CD4-positive, alpha-beta T cell treated with Interferon alpha-2 for 1 hour (primary cell): ENCODE data around the gene ZNF322.

ENCODE experiments used
- DNase-seq, 2 donors: peaks; one replicate each; pipeline ENCODE4 v3.0.0-alpha.2; 2020 to 2022

The ZNF322 gene

DNA sequence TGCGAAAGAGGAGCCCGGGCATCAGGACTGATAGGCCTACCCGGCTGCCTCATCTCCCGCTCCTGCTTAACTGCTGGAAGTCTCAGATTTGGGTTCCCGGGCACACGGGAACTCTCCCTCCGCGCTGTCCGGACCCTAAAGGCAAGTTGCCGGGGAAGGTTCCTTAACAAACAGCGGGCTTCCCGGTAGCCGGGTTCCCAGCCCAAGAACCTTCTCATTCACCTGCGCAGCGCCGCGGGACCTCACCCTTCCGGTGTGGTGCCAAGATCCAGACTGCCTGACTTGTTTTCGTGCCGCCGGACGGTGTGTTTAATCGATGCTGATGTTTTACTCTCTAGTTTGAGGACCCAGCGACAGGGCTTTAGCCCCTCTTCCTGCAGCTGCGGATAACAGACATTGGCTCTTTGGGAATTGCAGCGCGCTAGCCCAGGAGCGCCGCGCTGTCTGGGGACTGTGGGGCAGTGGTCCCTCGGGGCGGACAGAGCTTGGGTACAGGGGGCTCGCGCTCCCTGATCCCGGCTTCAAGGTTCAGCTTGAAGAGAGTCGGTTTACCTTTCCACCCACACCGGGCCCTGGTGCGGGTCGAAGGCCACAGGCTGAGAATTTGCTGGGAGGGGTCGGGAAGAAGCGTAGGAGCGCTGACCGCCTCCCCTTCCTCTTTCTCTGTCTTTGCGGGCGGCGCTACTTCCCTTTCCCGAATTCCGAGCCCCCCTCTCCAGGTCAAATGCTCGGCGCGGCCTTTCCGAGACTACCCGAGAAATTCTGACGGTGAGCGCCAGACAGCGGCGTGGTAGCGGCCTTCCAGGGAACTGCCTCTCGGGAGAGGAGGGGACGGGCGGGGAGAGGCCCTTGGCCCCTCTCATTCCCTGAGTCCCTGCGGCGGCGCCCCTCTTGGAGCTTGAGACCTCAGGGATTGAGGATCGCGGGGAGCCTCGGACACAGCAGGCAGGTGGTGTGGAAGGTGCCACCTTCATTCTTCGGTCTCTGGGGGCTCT, 45.6 kb downstream of the ZNF322 start:
- peak; percentile 9 to 25 for DNase-seq

DNA sequence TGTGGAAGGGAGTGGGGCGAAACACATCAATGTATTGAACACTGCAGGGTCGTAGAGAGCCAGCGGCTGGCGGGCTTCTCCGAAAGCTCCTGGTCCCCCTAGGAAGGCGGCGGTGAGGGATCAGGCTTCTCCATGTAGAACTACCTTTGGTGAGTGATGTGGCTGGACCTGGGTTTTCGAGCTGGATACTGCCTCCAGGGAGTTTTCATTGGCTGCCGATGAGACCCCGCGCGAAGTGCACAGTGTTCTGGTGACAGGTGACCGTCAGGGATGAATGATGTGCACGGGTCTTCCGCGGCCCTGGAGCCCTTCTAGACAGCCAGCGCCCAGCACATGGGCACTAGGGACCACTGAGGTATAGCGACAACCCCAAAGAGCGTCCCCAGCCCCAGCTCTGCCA, 46.3 kb downstream of the ZNF322 start:
- no peak for DNase-seq

DNA sequence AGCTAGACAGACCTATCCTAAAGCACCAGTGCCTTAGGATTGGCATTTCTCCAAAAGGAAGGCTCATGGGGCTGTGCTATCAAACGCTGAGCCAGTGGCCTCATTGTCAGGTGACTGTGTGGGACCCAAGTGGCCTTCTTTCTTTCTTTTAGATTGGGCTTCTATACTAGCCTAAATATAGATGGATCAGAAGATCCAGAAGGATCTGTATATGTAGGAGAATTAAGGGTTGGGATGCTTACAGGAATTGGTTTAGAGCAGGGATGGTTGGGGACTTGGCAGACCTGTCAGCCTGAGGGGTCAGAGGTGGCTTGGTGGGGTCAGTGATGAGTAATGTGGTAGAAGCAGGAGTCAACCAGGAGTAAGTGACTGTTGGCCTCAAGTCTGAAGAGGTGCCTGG, 47.9 kb downstream of the ZNF322 start:
- no peak for DNase-seq

DNA sequence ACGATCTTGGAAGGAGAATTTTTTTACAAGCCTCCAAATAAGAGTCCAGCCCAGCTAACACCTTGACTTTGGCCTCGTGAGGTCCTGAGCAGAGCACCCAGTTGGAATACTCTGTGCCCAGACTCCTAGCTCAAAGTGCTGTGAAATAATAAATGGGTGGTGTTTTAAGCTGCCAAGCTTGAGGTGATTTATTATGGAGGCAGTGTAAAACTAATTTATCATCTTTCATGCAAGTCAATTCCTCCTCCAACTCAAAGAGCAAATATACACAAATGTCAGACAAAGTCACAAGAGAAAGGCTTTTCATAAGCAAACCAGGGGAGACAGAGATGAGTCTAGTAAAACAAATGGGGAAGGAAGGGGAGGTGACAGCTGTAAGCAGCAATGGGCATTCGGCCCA, 50.1 kb downstream of the ZNF322 start:
- no peak for DNase-seq

DNA sequence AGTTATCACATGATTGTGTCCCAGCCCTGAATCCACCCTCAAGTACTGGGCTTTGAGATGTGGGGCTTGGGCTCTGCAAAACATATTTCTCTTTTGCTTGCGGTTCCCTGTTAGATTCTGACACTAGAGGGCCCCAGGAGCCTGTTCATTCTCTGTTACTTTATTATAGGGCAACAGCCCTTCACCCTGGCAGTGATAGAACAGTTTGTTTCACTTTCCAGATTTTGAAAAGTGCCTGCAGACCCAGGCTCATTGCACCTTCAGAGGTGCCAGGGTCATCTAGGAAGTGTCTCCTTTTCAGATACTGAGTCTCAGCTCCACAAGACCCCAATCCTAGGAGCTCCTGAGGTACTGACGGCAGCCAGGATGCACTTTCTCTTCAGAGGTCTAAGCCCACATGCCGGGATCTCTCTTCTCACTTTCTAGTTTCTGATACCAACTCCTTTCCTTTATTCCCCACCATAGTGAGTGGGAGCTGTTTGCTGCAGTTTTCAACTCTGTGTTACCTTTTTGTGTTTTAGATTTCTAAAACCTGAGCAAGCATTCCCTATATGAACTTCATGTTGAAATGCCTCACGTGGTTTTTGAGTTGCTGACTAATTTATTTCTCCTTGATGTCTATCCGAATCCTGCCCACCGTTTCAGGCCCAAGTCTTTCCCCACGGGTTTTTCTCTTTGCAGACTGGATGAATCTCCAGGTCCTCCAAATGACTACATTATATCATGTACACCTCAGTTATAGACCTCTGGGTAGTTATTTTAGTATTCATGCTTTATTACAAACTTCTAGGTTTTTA, 51.9 kb downstream of the ZNF322 start:
- peak; percentile 51 to 80 for DNase-seq

DNA sequence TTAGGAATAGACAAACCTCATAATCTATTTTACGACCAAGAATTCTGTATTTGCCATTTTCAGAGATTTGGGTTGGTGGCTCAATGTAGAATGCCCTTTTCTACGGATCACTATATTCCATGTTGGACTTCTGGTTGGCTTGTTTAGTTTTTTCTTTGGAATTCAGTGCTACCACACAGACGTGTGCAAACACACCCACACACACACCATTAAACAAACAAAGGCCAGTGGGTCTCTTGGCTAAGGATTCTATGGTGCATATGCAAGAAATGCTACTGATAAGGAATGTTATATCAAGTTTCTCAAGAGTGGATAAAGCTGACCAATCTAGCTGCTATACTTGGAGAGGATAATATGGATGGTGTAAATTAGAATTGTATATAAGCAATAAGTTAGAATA, 54.7 kb downstream of the ZNF322 start:
- DNase-seq = no peak

DNA sequence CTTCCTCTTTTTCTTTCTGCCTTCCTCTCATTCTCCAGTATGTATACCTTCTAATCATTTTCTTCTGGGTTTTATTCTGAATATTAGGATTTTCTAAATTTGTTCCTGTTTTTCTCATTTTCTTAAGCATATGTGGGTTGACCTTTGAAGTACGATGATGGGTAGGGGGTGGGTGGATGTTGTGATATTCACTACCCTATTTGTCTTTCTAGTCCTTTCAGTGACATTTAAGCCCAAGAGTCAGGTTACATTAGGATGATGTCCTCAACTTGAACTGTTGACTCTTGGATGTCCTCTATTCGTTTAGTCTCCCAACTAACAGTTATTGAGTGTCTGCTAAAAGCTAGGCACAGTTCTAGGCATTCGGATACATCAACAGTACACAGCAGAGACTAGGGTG, 55.5 kb downstream of the ZNF322 start:
- no peak for DNase-seq

DNA sequence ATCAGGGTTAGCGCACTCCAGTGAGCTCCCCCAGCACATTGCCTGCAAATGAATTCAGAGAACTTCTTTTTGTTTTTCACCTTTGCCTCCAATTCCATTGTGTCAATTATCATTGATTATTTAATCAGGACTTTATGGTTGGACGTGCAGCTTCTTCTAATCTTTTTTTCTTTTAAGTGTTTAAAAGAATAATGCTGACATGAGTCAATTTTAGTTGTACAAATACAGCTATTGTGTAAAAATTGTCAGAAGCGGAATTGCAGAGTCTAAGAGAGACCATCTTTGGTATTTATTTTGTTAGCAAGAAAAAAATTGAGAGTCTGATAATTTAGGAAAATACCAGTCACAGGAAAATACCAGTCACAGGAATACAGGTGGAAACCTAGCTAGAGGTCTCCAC, 57.3 kb downstream of the ZNF322 start:
- no peak for DNase-seq

DNA sequence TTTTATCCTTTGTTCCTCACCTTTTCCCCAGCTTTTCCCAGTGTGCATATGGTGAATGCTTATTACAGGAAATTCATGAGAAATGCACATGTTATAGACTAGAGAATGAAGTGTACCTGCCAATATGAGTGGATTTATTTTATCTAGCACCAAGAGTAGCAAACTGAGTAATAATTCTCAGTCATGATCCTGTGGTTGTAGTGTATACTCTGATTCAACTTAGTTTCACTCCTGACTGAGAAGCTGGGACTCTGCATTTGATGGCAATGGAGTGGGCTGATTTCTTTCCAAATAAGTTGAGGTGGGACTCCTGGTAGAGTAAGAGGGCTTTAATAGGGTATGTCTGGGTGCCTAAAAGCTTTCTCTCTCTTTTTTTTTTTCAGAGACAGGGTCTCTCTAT, 58.8 kb downstream of the ZNF322 start:
- no peak for DNase-seq

DNA sequence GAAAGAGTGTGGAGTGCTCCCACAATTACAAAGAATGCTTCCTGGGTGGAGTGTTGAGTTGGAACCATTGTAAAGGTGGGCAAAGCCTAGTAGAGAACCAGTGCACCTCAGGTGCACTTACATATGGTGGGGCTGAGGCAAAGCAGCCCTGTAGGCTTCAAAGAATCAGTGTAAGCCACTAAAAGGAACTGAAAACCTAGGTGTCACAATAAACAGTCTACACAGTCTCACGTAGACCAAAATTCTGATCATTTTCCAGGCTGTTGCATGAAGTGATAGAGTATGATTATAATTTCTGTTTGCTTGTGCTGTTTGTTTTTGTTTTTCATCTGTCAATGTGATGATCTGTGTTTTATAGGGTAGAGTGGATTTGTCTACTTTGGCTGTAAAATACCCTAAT, 60.0 kb downstream of the ZNF322 start:
- DNase-seq = no peak

DNA sequence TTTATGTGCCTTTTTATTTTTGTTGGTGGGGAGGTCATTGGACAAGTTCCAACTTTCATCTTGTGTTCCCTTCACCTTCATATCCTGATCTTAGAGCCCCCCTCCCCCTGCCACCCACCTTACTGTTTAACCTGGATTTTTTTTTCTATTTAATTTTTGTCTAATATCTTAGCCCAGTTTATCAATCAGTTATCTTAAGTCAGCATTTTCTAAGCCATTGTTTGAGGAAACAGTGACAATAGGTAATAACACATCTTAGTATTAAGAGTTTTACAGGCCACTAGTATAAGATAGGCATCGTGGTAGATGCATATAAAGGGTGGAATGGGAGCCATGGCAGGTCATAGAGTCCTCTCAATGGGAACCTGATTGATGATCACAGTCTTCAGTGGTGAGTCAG, 60.4 kb downstream of the ZNF322 start:
- no peak for DNase-seq

DNA sequence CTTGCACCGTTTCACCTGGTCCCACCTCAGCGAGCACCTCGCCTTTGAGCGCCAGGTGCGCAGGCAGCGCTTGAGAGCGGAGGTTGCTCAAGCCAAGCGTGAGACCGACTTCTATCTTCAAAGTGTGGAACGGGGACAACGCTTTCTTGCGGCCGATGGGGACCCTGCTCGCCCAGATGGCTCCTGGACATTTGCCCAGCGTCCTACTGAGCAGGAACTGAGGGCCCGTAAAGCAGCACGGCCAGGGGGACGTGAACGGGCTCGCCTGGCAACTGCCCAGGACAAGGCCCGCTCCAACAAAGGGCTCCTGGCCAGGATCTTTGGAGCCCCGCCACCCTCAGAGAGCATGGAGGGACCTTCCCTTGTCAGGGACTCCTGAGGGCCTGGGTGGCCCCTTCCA, 61.3 kb downstream of the ZNF322 start:
- DNase-seq = no peak

DNA sequence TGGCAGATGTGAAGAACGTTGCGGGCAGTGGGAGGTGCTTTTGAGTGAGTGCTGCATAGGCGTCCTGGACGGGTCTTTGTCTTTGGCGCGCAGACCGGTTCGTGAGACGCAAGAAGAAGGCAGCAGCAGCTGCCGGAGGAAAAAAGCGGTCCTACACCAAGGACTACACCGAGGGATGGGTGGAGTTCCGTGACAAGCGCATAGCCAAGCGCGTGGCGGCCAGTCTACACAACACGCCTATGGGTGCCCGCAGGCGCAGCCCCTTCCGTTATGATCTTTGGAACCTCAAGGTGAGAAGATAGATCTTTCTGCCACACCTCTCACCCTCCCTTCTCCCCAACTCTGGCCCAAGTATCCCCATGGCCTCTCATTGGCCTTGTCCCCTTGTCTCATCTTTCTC, 61.7 kb downstream of the ZNF322 start:
- no peak for DNase-seq

DNA sequence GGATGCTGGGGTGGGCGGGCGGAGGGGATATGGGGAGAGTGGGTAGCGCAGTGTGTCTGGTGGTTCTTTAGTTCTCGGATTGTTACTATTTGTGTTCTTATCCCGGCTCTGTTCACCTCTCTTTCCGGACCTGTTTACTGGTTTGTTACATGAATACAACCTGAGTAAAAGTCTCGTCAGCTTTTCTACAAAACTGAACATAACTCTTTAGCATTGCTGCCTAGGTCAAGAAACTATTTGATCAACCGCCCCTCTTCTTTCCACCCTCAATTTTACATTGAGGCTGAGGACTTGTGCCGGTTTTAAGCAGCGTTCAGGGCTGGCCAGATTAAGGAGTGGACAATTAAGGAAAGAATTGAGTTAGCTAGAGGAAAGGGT, 62.2 kb downstream of the ZNF322 start:
- no peak for DNase-seq

DNA sequence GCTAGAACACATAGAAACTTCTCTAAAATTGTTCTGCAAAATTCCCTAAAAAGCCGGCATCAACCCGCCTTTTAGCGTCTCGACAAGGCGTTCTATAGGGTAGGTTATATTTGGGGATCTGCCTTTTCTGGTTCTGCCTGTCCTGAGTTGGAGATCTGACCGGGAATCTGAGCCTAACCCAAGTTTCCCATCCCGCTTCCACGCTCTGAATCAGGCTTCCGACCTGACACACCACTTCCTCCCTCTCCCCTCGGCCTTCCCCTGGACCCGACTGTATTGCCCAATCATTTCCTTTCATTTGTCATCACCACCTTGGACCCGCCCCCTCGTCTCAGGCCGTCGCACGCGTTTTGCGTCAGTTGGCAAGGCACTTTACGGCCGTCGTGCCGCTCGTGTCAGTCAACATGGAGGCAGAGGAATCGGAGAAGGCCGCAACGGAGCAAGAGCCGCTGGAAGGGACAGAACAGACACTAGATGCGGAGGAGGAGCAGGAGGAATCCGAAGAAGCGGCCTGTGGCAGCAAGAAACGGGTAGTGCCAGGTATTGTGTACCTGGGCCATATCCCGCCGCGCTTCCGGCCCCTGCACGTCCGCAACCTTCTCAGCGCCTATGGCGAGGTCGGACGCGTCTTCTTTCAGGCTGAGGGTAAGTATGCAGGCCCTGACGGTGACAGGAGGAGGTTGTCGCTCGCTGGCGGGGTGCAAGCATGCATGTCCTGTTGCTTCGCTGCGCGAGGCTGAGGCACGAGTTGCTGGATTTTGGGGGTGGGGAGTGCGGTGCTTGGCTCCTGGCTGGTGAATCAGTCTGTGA, 62.8 kb downstream of the ZNF322 start, which contains the start of gene ABT1:
ABT1 (plus strand) TSS at position 375 of the 810 bp plus-strand sequence; CDS start at position 405, 30 bp downstream.
- DNase-seq = peak; percentile 96 to 98

DNA sequence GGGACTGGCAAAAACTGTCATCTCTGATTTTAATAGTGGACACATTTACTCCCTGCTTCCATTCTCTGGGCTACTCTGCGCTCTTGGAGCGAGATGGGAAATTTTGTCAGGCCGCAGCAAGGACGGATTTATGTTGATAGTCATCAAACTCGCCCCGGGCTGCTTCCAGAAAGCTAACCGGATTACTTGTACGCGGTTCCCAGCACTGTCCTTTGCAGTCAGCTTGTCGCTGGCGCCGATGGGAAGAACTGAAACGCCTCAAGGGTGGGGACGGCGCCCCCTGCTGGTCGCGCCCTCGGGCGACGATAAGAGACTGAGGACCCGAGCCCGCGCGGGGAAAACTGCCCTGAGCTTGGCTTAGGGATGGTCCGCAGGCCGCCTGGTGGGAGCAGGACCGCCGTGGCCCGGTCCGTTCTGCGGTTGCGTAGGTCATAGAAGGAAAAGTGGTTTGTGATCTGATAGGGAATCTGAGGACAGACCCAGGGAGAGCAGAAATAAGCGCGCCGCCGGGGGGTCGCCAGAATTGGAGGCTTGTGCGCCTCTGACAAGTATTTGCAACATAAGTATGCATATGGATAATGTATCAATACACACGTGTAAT, 63.8 kb downstream of the ZNF322 start:
- DNase-seq = peak; percentile 83 to 87

DNA sequence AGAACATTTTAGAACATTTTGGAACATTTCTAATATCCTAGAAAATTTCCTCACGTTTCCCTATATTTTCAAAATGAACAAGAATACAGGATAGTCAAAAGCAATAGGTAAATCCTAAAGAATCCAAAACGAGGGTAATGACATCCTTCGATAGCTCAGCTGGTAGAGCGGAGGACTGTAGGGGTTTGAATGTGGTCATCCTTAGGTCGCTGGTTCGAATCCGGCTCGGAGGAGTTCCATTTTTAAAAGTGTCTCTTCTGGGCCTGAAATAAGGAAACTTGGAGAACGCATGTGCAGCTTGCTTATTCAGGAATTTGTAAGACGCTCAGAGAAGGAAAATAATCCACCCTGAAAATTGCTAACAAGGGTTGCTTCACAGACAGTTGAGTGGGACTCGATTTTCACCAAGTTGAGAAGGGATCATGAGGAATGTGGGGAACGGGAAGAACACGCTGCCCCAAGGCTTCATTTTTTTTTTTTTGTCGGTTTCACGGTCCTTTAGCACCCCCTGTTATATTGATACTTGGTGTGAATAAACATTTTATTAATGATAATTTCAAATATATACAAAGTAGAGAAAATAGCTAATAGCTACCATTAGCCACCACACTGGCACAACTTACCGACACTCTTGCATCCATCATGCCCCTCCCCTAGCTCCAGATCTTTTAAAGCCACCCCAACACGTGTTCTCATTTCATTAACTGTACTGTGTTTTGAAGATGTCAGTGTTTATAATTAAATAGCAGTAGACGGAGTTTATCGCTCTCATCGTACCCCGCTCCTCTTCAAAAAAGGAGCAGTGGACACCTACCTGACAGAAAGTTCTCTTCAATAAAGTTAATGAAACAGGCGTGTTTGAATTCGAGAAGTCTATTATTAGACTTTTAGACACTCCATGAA, 64.6 kb downstream of the ZNF322 start:
- peak in 1 of 2 donors; percentile 42 for DNase-seq

DNA sequence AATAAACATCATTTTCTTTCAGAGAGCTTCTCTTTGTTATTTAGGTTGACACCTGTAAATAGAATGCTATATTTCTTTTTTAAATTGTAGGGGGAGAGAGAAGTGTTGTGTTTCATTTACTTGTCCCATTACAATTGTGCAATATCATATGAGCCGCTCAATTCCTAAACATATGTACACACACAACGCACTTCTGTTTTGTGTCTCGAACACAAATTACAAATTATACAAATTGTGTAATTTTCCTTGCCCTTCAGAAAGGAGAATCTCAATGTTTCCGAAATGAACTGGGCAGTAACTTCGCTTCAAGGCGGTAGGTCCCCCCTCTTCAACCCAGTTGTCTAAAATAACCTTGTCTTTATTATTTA, 65.4 kb downstream of the ZNF322 start:
- no peak for DNase-seq

DNA sequence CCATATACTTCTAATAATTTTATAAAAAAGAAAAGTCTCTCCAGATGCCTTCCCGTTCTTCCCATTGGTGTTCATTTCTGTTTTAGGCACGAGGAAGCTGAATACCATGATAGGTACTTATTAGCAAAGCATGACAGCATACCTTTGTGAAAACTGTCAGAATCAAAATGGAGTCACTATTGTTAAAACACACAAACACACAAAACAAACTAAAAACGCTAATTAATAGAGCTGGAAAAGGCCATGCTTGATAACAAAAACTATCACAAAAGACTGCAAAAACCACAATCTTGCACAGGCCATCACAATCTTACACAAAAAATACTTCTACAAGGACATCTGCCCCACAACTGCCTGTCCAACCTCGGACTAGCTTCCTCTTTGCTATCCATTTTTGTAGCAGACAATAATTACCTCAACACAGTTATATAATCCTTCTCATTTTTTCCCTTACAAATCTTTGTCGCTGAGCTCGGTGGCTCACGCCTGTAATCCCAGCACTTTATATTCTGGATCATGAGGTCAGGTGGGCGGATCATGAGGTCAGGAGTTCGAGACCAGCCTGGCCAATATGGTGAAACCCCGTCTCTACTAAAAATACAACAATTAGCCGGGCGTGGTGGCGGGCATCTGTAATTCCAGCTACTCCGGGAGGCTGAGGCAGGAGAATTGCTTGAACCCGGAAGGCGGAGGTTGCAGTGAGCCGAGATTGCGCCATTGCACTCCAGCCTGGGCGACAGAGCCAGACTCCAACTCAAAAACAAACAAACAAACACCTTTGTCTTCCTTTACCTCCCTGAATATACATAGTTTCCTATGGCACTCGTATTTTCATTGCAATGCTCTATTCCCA, 66.0 kb downstream of the ZNF322 start:
- no peak for DNase-seq

DNA sequence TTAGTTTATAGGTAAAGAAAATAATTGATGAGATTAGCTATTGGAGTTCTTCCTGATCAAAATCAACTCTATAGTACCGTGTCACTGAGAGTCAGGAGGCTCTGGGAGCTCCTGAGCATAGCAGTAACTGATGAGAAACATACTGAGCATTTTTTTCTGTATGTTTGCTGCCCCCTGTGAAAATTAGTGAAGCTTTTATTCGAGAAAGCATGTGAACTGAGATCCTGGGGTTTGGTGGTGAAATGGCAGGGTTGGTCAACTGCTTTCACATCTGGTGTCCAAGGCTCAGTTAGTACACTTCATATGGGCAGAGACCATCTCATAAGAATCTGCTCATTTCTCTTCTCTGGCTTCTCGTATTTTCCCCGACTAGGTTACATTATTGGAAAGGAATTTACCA, 66.9 kb downstream of the ZNF322 start:
- no peak for DNase-seq

DNA sequence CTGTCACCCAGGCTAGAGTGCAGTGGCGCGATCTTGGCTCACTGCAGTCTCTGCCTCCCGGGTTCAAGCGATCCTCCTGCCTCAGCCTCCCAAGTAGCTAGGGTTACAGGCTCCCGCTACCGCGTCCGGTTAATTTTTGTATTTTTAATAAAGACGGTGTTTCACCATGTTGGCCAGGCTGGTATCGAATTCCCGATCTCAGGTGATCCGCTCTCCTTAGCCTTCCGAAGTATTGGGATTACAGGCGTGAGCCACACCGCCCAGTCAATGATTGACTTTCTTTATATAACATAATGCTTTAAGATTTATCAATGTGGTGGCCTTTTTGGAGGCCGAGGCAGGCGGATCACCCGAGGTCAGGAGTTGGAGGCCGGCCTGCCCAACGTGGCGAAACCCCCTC, 70.6 kb downstream of the ZNF322 start:
- DNase-seq = no peak
